Eye (tissue), 1 donor: ENCODE measurements around the gene PMEPA1.

Experiments
- DNase-seq: peaks from one replicate; pipeline ENCODE4 v3.0.0-alpha.2; 2015

PMEPA1 gene

GRCh38 chr20:57691699-57692098 lies 18.1 kb downstream of the PMEPA1 start:
- no peak for DNase-seq

- no peak for DNase-seq
Measured at GRCh38 chr20:57690525-57690924, 19.3 kb downstream of the PMEPA1 start.

GRCh38 chr20:57689745-57690481 lies 19.9 kb downstream of the PMEPA1 start:
- no peak for DNase-seq

- no peak for DNase-seq
Measured at GRCh38 chr20:57688864-57689263, 21.0 kb downstream of the PMEPA1 start.

- DNase-seq = no peak
Measured at GRCh38 chr20:57688295-57688694, 21.5 kb downstream of the PMEPA1 start.

GRCh38 chr20:57686931-57687652 lies 22.7 kb downstream of the PMEPA1 start:
- DNase-seq = no peak

- DNase-seq = peak; percentile 83
Measured at GRCh38 chr20:57685146-57685758, 24.6 kb downstream of the PMEPA1 start.

GRCh38 chr20:57684808-57685140 lies 25.0 kb downstream of the PMEPA1 start:
- no peak for DNase-seq

GRCh38 chr20:57683881-57684807 lies 25.7 kb downstream of the PMEPA1 start:
- peak; percentile 71 for DNase-seq

- peak; percentile 45 for DNase-seq
Measured at GRCh38 chr20:57683287-57683686, 26.5 kb downstream of the PMEPA1 start.

GRCh38 chr20:57682184-57683101 lies 27.4 kb downstream of the PMEPA1 start:
- DNase-seq = peak; percentile 61

GRCh38 chr20:57680934-57681914 lies 28.6 kb downstream of the PMEPA1 start:
- no peak for DNase-seq

- DNase-seq = no peak
Measured at GRCh38 chr20:57680131-57680716, 29.6 kb downstream of the PMEPA1 start.

- no peak for DNase-seq
Measured at GRCh38 chr20:57679113-57679512, 30.7 kb downstream of the PMEPA1 start.

- peak; percentile 60 for DNase-seq
Measured at GRCh38 chr20:57678340-57678739, 31.5 kb downstream of the PMEPA1 start.

GRCh38 chr20:57677584-57677982 lies 32.2 kb downstream of the PMEPA1 start:
- DNase-seq = no peak

GRCh38 chr20:57676589-57677583 lies 32.9 kb downstream of the PMEPA1 start:
- DNase-seq = no peak

GRCh38 chr20:57675773-57676172 lies 34.0 kb downstream of the PMEPA1 start:
- no peak for DNase-seq
